K562 (cell line): ENCODE results near the gene LRGUK. TPM values are rescaled to one million over a fixed set of nuclear protein-coding genes. Genes with fewer than 3 reads are reported as not detected.

Source experiments
- ATAC-seq: fragments of 200-7000 bp; cut with Tn5 transposase; 3 replicates; pipeline ENCODE4 v1.9.1; 2020; ENCODE audit warnings: moderate library complexity
- BruUV-seq: library from RNA; stranded (reverse); fragments of 400-500 nt; replicated peaks from 2 replicates; lab custom pipeline; 2021; lab: Mats Ljungman, UMichigan
- CTCF ChIA-PET: fragments of 300-600 bp; formaldehyde crosslinking; extraction: SDS; loops from one replicate; lab custom pipeline; 2021; ENCODE audit warnings: low intra/inter-chr PET ratio; lab: Yijun Ruan, JAX
- POLR2A ChIA-PET: fragments of 300-600, 350-650 bp; sonication (Branson Sonifier 250); formaldehyde crosslinking; extraction: SDS; loops from one replicate; lab custom pipeline; 2021; ENCODE audit warnings: antibody characterized with exemption, inconsistent platforms; lab: Yijun Ruan, JAX
- DNase-seq, 4 experiments: peaks; one replicate each; pipeline versions ENCODE4 v3.0.0 to v3.0.0-alpha.2; 2011 to 2018; ENCODE audit warnings: low spot score in 3 of 4, mixed read lengths in 3 of 4; ENCODE audit errors: extremely low read depth in 1 of 4
- FAIRE-seq: peaks from 2 replicates; lab custom pipeline; 2011; peaks lifted over from hg19 to GRCh38; lab: Jason Lieb, UNC
- H2AFZ ChIP-seq: 2 replicates; pipeline ENCODE4 v1.6.0; 2011; ENCODE audit warnings: low read depth, low read length, control low read depth, inconsistent platforms
- H3K27ac ChIP-seq: fragments of 200-600 bp; 3 replicates; pipeline ENCODE4 v1.8.0; 2011; ENCODE audit warnings: low read depth, mild to moderate bottlenecking, control low read depth, inconsistent platforms, low read length, moderate library complexity, mixed read lengths; ENCODE audit errors: extremely low read depth
- H3K27me3 ChIP-seq, 2 experiments: fragments of 300-600 bp in 1 of 2; 2 replicates in 1 of 2; 3 replicates in 1 of 2; pipeline versions ENCODE4 v1.6.0 to v1.8.0; 2011; ENCODE audit warnings: inconsistent platforms in 2 of 2, low read length in 2 of 2, mild to moderate bottlenecking in 1 of 2, mixed read lengths in 1 of 2, moderate library complexity in 1 of 2; ENCODE audit not compliant: control insufficient read depth in 2 of 2, insufficient read depth in 2 of 2
- H3K36me3 ChIP-seq: fragments of 300-600 bp; 3 replicates; pipeline ENCODE4 v1.8.0; 2011; ENCODE audit warnings: mild to moderate bottlenecking, low read length, inconsistent platforms; ENCODE audit not compliant: control insufficient read depth, insufficient read depth
- H3K4me1 ChIP-seq, 2 experiments: fragments of 200-600 bp in 1 of 2; replicated peaks in 1 of 2; 2 replicates in 1 of 2; 3 replicates in 1 of 2; pipeline versions ENCODE4 v1.5.1 to v1.8.0; 2011; ENCODE audit warnings: inconsistent platforms in 2 of 2, low read length in 2 of 2, mild to moderate bottlenecking in 1 of 2, mixed read lengths in 1 of 2, moderate library complexity in 1 of 2; ENCODE audit not compliant: control insufficient read depth in 2 of 2, insufficient read depth in 2 of 2
- H3K4me2 ChIP-seq: 2 replicates; pipeline ENCODE4 v1.6.1; 2011; ENCODE audit warnings: low read length, control low read depth, inconsistent platforms, mixed read lengths; ENCODE audit not compliant: insufficient read depth
- H3K4me3 ChIP-seq: fragments of 200-600 bp; sonication (generic), shearing (Covaris generic); 2 replicates; pipeline ENCODE4 v1.5.1; 2016; ENCODE audit warnings: control low read depth, inconsistent platforms
- H3K79me2 ChIP-seq: fragments of 200-600 bp; 3 replicates; pipeline ENCODE4 v1.8.0; 2011; ENCODE audit warnings: low read length, inconsistent platforms; ENCODE audit not compliant: control insufficient read depth, insufficient read depth
- H3K9ac ChIP-seq, 2 experiments: 2 replicates each; pipeline versions ENCODE4 v1.6.0 to v1.6.1; 2011; ENCODE audit warnings: low read depth in 2 of 2, low read length in 2 of 2, control low read depth in 1 of 2, inconsistent platforms in 1 of 2, mild to moderate bottlenecking in 1 of 2, mixed read lengths in 1 of 2; ENCODE audit not compliant: insufficient read depth in 1 of 2
- H3K9me1 ChIP-seq: one replicate; pipeline ENCODE4 v1.6.0; 2011; ENCODE audit warnings: inconsistent platforms, mild to moderate bottlenecking, low read length, moderate library complexity; ENCODE audit not compliant: control insufficient read depth, insufficient read depth
- H3K9me3 ChIP-seq: replicated peaks from 2 replicates; pipeline ENCODE4 v1.5.1; 2011; ENCODE audit warnings: low read depth, low read length, inconsistent platforms; ENCODE audit not compliant: control insufficient read depth, insufficient read depth
- H4K20me1 ChIP-seq: replicated peaks from 2 replicates; pipeline ENCODE4 v1.6.1; 2011; ENCODE audit warnings: low read length, inconsistent platforms, mixed read lengths; ENCODE audit not compliant: control insufficient read depth, insufficient read depth
- CBX2 ChIP-seq: fragments of 200-600 bp; sonication (generic); IDR thresholded peaks from one replicate; pipeline ENCODE4 v1.6.1; 2012; ENCODE audit warnings: mild to moderate bottlenecking, low read length, inconsistent platforms; ENCODE audit not compliant: insufficient read depth, poor library complexity, severe bottlenecking
- MCM2 ChIP-seq: fragments of 450-650 bp; IDR thresholded peaks from 2 replicates; pipeline ENCODE4 v1.6.1; 2017; ENCODE audit warnings: low read depth, mild to moderate bottlenecking
- WGBS: fragments of 100-300 bp; shearing (Covaris generic); methylation state at CpG from one replicate; pipeline ENCODE4 v1.1.6; 2016; ENCODE audit warnings: low coverage, mixed read lengths; ENCODE audit not compliant: insufficient coverage; ENCODE audit errors: missing lambda C conversion rate; 5-methylcytosine and 5-hydroxymethylcytosine counted together
- in situ Hi-C: fragments of 300-500 bp; cut with MboI; formaldehyde crosslinking; loops from 4 replicates; pipeline ENCODE4 v1.15.0; 2018; ENCODE audit warnings: inconsistent platforms, mixed read lengths
- intact Hi-C: fragments of 100-400 bp; cut with micrococcal nuclease; formaldehyde crosslinking; loops from 2 replicates; pipeline ENCODE4 v1.14.2; 2022
- polyA plus RNA-seq, 8 experiments: library from polyadenylated mRNA; depleted of rRNA in 4 of 8; stranded (reverse) in 5 of 8; unstranded in 3 of 8; fragments of >200 nt; fragmentation: Nextera tagmentation in 2 of 8; fragmentation: Illumina TruSeq in 1 of 8; extraction: Ambion mirVana in 2 of 8; extraction: Trizol in 1 of 8; gene quantifications; 2 replicates each; pipeline versions ENCODE4 v1.2.1 to v1.2.3, GENCODE V29; 2011 to 2014; ENCODE audit warnings: inconsistent platforms in 1 of 8, missing spikeins in 1 of 8
- total RNA-seq, 7 experiments: library from RNA; depleted of rRNA in 6 of 7; stranded (reverse); fragments of >200 nt in 6 of 7; fragmentation: Illumina TruSeq in 2 of 7; extraction: Trizol in 2 of 7; gene quantifications; 2 replicates each; pipeline versions ENCODE4 v1.2.1 to v1.2.3, GENCODE V29; 2011 to 2021; ENCODE audit warnings: low replicate concordance in 1 of 7
- TF ChIP-seq, protein P1 (sequence below): fragments of 200-600 bp; sonication (generic); IDR thresholded peaks from one replicate; pipeline ENCODE4 v1.6.1; 2012; ENCODE audit warnings: mild to moderate bottlenecking, low read depth, low read length, inconsistent platforms
- TF ChIP-seq, protein P2 (sequence below): fragments of 250-450 bp; sonication (Bioruptor Pico); IDR thresholded peaks from 2 replicates; pipeline ENCODE4 v1.8.0; 2022; ENCODE audit warnings: inconsistent platforms
- TF ChIP-seq, protein P3 (sequence below): fragments of 250-450 bp; sonication (Bioruptor Pico); IDR thresholded peaks from 2 replicates; pipeline ENCODE4 v1.5.1; 2021; ENCODE audit warnings: mild to moderate bottlenecking
- TF ChIP-seq, protein P4 (sequence below): sonication (generic); formaldehyde crosslinking; IDR thresholded peaks from 2 replicates; pipeline ENCODE4 v1.5.0; 2020; ENCODE audit warnings: missing genetic modification reagents

LRGUK gene
- total and polyA plus RNA-seq, 9 of the 15 experiments (the other 6 are each of a cell fraction or from before 2014, with no cell fraction given), result 0.04 to 0.33 (median 0.18) TPM

DNA sequence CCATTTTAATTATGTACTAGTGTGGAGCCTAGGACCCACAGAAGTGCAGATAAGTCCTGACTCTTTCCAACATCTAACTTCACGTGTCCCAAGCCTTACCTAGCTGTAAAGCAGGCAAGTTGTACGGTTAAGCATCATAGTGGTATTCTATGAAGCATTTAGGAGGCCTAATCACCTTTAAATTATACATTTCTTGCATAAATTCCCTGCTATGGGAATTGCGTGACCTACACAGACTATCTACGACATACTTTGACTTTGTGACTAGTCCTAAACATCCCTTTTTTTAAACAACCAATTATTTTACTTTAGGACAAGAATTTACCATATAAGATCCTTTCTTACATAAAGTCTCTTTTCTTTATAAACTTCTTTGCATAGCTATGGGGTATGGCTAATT lies 37.7 kb upstream of the LRGUK start:
- no peak overlapping the region for H3K9ac ChIP-seq
- FAIRE-seq, result no peak
- intact Hi-C loops (no loop called here), in situ Hi-C loops (no loop called here)
- no peak overlapping the region for H3K4me3 ChIP-seq
- ChIA-PET CTCF (no interaction called here), POLR2A (interaction anchor here (0.6 kb wide), 1 partner anchor 24 kb away, joined by 3 read pairs; no protein-coding TSS in a partner anchor)
- no peak for DNase-seq
- H3K9me1 ChIP-seq, result no peaks in the 10 kb centered on the region
- H3K27ac ChIP-seq, result no peak overlapping the region
- H3K36me3 ChIP-seq, result no peaks in the 10 kb centered on the region
- H3K4me1 ChIP-seq, result peaks cover 1 to 12% of the 10 kb centered on the region in 2 experiments; a peak in 3 of 5 replicates
- no peak for ATAC-seq
- H3K27me3 ChIP-seq, result no peaks in the 10 kb centered on the region
- H3K4me2 ChIP-seq, result no peak overlapping the region
- no peaks in the 10 kb centered on the region for H3K79me2 ChIP-seq
- H3K9me3 ChIP-seq, result peaks cover 12% of the 10 kb centered on the region
- 40% methylated on average over 4 of the region's 4 CpGs for WGBS
- no peak overlapping the region for H2AFZ ChIP-seq
- no TSS peak for BruUV-seq
- no peaks in the 10 kb centered on the region for H4K20me1 ChIP-seq
- TF ChIP-seq, protein P1, sequence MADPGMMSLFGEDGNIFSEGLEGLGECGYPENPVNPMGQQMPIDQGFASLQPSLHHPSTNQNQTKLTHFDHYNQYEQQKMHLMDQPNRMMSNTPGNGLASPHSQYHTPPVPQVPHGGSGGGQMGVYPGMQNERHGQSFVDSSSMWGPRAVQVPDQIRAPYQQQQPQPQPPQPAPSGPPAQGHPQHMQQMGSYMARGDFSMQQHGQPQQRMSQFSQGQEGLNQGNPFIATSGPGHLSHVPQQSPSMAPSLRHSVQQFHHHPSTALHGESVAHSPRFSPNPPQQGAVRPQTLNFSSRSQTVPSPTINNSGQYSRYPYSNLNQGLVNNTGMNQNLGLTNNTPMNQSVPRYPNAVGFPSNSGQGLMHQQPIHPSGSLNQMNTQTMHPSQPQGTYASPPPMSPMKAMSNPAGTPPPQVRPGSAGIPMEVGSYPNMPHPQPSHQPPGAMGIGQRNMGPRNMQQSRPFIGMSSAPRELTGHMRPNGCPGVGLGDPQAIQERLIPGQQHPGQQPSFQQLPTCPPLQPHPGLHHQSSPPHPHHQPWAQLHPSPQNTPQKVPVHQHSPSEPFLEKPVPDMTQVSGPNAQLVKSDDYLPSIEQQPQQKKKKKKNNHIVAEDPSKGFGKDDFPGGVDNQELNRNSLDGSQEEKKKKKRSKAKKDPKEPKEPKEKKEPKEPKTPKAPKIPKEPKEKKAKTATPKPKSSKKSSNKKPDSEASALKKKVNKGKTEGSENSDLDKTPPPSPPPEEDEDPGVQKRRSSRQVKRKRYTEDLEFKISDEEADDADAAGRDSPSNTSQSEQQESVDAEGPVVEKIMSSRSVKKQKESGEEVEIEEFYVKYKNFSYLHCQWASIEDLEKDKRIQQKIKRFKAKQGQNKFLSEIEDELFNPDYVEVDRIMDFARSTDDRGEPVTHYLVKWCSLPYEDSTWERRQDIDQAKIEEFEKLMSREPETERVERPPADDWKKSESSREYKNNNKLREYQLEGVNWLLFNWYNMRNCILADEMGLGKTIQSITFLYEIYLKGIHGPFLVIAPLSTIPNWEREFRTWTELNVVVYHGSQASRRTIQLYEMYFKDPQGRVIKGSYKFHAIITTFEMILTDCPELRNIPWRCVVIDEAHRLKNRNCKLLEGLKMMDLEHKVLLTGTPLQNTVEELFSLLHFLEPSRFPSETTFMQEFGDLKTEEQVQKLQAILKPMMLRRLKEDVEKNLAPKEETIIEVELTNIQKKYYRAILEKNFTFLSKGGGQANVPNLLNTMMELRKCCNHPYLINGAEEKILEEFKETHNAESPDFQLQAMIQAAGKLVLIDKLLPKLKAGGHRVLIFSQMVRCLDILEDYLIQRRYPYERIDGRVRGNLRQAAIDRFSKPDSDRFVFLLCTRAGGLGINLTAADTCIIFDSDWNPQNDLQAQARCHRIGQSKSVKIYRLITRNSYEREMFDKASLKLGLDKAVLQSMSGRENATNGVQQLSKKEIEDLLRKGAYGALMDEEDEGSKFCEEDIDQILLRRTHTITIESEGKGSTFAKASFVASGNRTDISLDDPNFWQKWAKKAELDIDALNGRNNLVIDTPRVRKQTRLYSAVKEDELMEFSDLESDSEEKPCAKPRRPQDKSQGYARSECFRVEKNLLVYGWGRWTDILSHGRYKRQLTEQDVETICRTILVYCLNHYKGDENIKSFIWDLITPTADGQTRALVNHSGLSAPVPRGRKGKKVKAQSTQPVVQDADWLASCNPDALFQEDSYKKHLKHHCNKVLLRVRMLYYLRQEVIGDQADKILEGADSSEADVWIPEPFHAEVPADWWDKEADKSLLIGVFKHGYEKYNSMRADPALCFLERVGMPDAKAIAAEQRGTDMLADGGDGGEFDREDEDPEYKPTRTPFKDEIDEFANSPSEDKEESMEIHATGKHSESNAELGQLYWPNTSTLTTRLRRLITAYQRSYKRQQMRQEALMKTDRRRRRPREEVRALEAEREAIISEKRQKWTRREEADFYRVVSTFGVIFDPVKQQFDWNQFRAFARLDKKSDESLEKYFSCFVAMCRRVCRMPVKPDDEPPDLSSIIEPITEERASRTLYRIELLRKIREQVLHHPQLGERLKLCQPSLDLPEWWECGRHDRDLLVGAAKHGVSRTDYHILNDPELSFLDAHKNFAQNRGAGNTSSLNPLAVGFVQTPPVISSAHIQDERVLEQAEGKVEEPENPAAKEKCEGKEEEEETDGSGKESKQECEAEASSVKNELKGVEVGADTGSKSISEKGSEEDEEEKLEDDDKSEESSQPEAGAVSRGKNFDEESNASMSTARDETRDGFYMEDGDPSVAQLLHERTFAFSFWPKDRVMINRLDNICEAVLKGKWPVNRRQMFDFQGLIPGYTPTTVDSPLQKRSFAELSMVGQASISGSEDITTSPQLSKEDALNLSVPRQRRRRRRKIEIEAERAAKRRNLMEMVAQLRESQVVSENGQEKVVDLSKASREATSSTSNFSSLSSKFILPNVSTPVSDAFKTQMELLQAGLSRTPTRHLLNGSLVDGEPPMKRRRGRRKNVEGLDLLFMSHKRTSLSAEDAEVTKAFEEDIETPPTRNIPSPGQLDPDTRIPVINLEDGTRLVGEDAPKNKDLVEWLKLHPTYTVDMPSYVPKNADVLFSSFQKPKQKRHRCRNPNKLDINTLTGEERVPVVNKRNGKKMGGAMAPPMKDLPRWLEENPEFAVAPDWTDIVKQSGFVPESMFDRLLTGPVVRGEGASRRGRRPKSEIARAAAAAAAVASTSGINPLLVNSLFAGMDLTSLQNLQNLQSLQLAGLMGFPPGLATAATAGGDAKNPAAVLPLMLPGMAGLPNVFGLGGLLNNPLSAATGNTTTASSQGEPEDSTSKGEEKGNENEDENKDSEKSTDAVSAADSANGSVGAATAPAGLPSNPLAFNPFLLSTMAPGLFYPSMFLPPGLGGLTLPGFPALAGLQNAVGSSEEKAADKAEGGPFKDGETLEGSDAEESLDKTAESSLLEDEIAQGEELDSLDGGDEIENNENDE, result no peak
- TF ChIP-seq, protein P2, sequence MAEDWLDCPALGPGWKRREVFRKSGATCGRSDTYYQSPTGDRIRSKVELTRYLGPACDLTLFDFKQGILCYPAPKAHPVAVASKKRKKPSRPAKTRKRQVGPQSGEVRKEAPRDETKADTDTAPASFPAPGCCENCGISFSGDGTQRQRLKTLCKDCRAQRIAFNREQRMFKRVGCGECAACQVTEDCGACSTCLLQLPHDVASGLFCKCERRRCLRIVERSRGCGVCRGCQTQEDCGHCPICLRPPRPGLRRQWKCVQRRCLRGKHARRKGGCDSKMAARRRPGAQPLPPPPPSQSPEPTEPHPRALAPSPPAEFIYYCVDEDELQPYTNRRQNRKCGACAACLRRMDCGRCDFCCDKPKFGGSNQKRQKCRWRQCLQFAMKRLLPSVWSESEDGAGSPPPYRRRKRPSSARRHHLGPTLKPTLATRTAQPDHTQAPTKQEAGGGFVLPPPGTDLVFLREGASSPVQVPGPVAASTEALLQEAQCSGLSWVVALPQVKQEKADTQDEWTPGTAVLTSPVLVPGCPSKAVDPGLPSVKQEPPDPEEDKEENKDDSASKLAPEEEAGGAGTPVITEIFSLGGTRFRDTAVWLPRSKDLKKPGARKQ, result peak; percentile 99
- TF ChIP-seq MCM2, result no peak
- TF ChIP-seq, protein P3, sequence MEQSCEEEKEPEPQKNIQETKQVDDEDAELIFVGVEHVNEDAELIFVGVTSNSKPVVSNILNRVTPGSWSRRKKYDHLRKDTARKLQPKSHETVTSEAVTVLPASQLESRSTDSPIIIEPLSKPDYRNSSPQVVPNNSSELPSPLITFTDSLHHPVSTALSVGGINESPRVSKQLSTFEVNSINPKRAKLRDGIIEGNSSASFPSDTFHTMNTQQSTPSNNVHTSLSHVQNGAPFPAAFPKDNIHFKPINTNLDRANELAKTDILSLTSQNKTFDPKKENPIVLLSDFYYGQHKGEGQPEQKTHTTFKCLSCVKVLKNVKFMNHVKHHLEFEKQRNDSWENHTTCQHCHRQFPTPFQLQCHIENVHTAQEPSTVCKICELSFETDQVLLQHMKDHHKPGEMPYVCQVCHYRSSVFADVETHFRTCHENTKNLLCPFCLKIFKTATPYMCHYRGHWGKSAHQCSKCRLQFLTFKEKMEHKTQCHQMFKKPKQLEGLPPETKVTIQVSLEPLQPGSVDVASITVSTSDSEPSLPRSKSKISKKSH (CRISPR knock-in tag), result 0 out of 2 replicates have a peak, but pooled peaks have one; percentile 51
- TF ChIP-seq CBX2, result no peak
- TF ChIP-seq, protein P4, sequence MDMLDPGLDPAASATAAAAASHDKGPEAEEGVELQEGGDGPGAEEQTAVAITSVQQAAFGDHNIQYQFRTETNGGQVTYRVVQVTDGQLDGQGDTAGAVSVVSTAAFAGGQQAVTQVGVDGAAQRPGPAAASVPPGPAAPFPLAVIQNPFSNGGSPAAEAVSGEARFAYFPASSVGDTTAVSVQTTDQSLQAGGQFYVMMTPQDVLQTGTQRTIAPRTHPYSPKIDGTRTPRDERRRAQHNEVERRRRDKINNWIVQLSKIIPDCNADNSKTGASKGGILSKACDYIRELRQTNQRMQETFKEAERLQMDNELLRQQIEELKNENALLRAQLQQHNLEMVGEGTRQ (CRISPR knock-in tag), result no peak
